Gastrocnemius medialis (tissue), 4 donors: ENCODE measurements around the gene WWOX. TPM values are rescaled to one million over a fixed set of nuclear protein-coding genes. Genes with fewer than 3 reads are reported as not detected.

Source experiments
- ATAC-seq, 2 donors: fragments of 150-250 bp; one replicate each; pipeline ENCODE4 v1.9.1; 2016
- DNase-seq, 2 donors: peaks; one replicate each; pipeline ENCODE4 v3.0.0-alpha.2; 2019
- H3K27ac ChIP-seq, 4 donors: fragments of 200-600 bp; sonication (generic); 1 replicate in 1 of 4; 2 replicates in 3 of 4; pipeline ENCODE4 v1.5.1; 2016 to 2018; ENCODE audit warnings: mild to moderate bottlenecking in 2 of 4, moderate library complexity in 1 of 4
- H3K27me3 ChIP-seq, 3 donors: fragments of 200-600 bp; sonication (generic) in 2 of 3; 1 replicate in 1 of 3; 2 replicates in 2 of 3; pipeline versions ENCODE4 v1.5.1 to v1.6.0; 2016 to 2019; ENCODE audit warnings: mild to moderate bottlenecking in 1 of 3, moderate library complexity in 1 of 3
- H3K36me3 ChIP-seq, 2 donors: fragments of 200-600 bp; sonication (generic) in 1 of 2; one replicate each; pipeline ENCODE4 v1.5.1; 2017 to 2018
- H3K4me1 ChIP-seq, 2 donors: fragments of 200-600 bp; sonication (generic) in 1 of 2; one replicate each; pipeline ENCODE4 v1.5.1; 2016 to 2017; ENCODE audit warnings: mild to moderate bottlenecking in 2 of 2
- H3K4me3 ChIP-seq, 4 donors: fragments of 200-600 bp; sonication (generic) in 3 of 4; 1 replicate in 1 of 4; 2 replicates in 3 of 4; pipeline ENCODE4 v1.5.1; 2016 to 2019; ENCODE audit warnings: mild to moderate bottlenecking in 2 of 4
- H3K9me3 ChIP-seq, 3 donors: fragments of 200-600 bp; sonication (generic) in 2 of 3; 1 replicate in 1 of 3; 2 replicates in 2 of 3; pipeline ENCODE4 v1.5.1; 2016 to 2019
- CTCF ChIP-seq, 5 experiments: fragments of 450-650 bp in 3 of 5; fragments of 200-600 bp in 2 of 5; sonication (generic) in 2 of 5; IDR thresholded peaks in 4 of 5; conservative IDR thresholded peaks in 1 of 5; 1 replicate in 4 of 5; 2 replicates in 1 of 5; pipeline ENCODE4 v1.5.1; 2016 to 2019; ENCODE audit warnings: antibody characterized with exemption in 5 of 5, mild to moderate bottlenecking in 3 of 5, moderate library complexity in 3 of 5
- POLR2A ChIP-seq, 2 donors: fragments of 450-650 bp; IDR thresholded peaks; one replicate each; pipeline ENCODE4 v1.6.1; 2017; ENCODE audit warnings: antibody characterized with exemption in 2 of 2, mild to moderate bottlenecking in 2 of 2, moderate library complexity in 2 of 2
- in situ Hi-C, 4 donors: fragments of 200-750 bp; cut with MboI; loops; one replicate each; pipeline versions ENCODE4 v1.15.0 to v1.8.0; 2017; ENCODE audit warnings: low sequenced_read_pairs in 4 of 4
- intact Hi-C: fragments of 100-400 bp; cut with DNase I; formaldehyde crosslinking; loops from one replicate; pipeline ENCODE4 v1.15.1; 2023; ENCODE audit warnings: low total_unique reads
- total RNA-seq, 4 donors: library from RNA; depleted of rRNA; stranded (reverse); fragments of >200 nt; gene quantifications; one replicate each; pipeline versions ENCODE4 v1.1.0 to v1.2.3, GENCODE V29; 2016

Gene WWOX
- total RNA-seq, 4 donors from 2014 or later = 3.3 to 13.0 (median 6.0) TPM

GRCh38 chr16:78648517-78648916 lies 549.1 kb downstream of the WWOX start:
- no peak for ATAC-seq

GRCh38 chr16:78650339-78651074 lies 551.1 kb downstream of the WWOX start:
- in situ Hi-C loops = no loop called here
- Histone ChIP-seq H3K27ac (no peak overlapping the region), H3K4me3 (no peak overlapping the region), H3K36me3 (no peaks in the 10 kb centered on the region), H3K4me1 (no peaks in the 10 kb centered on the region), H3K9me3 (no peaks in the 10 kb centered on the region), H3K27me3 (no peaks in the 10 kb centered on the region)
- TF ChIP-seq CTCF (IDR thresholded peaks at IDR 0.05 in 4 of 5, conservative IDR thresholded peaks at IDR 0.05 in 1 of 5) = no peak
- TF ChIP-seq POLR2A (IDR thresholded peaks at IDR 0.05) = no peak
- intact Hi-C loops = no loop called here
- ATAC-seq = no peak
- DNase-seq = no peak

More at GRCh38 chr16:78648517-78648916, 549.1 kb downstream of the WWOX start:
- Histone ChIP-seq H3K27me3 (no peaks in the 10 kb centered on the region), H3K4me3 (no peak overlapping the region), H3K27ac (no peak overlapping the region), H3K9me3 (no peaks in the 10 kb centered on the region), H3K36me3 (no peaks in the 10 kb centered on the region), H3K4me1 (no peaks in the 10 kb centered on the region)
- TF ChIP-seq POLR2A (IDR thresholded peaks at IDR 0.05) (no peak), CTCF (IDR thresholded peaks at IDR 0.05 in 4 of 5, conservative IDR thresholded peaks at IDR 0.05 in 1 of 5) (no peak)
- DNase-seq = no peak
- in situ Hi-C loops = no loop called here
- intact Hi-C loops = no loop called here

GRCh38 chr16:78654929-78655328 lies 555.5 kb downstream of the WWOX start:
- H3K36me3 ChIP-seq = no peaks in the 10 kb centered on the region
- no peaks in the 10 kb centered on the region for H3K9me3 ChIP-seq
- in situ Hi-C loops = no loop called here
- peaks cover 0 to 5% of the 10 kb centered on the region in 2 donors for H3K4me1 ChIP-seq
- TF ChIP-seq POLR2A (IDR thresholded peaks at IDR 0.05) = no peak
- no peak for TF ChIP-seq CTCF (IDR thresholded peaks at IDR 0.05 in 4 of 5, conservative IDR thresholded peaks at IDR 0.05 in 1 of 5)
- no peak overlapping the region for H3K4me3 ChIP-seq
- intact Hi-C loops = no loop called here
- DNase-seq = no peak
- H3K27ac ChIP-seq = no peak overlapping the region
- no peaks in the 10 kb centered on the region for H3K27me3 ChIP-seq
- no peak for ATAC-seq

- Histone ChIP-seq H3K9me3 (no peaks in the 10 kb centered on the region), H3K36me3 (no peaks in the 10 kb centered on the region), H3K27ac (no peak overlapping the region), H3K4me3 (no peak overlapping the region), H3K27me3 (no peaks in the 10 kb centered on the region), H3K4me1 (peaks cover 0 to 5% of the 10 kb centered on the region in 2 donors)
- no peak for TF ChIP-seq CTCF (IDR thresholded peaks at IDR 0.05 in 4 of 5, conservative IDR thresholded peaks at IDR 0.05 in 1 of 5)
- no peak for TF ChIP-seq POLR2A (IDR thresholded peaks at IDR 0.05)
- intact Hi-C loops (no loop called here), in situ Hi-C loops (no loop called here)
- ATAC-seq = no peak
- DNase-seq = no peak
Observed at GRCh38 chr16:78655331-78656113, 556.1 kb downstream of the WWOX start.
